OCI-LY1 (cell line): ENCODE data around the gene PPP2R5C.

Experiments
- H2AFZ ChIP-seq: fragments of 200-600 bp; sonication (generic), shearing (Covaris generic); 2 replicates; pipeline ENCODE4 v1.6.0; 2014; ENCODE audit warnings: antibody characterized with exemption, mild to moderate bottlenecking, low read length
- H3F3A ChIP-seq: fragments of 200-600 bp; sonication (generic), shearing (Covaris generic); 2 replicates; pipeline ENCODE4 v1.6.0; 2014; ENCODE audit warnings: mild to moderate bottlenecking, antibody characterized with exemption, low read length, moderate library complexity; ENCODE audit not compliant: insufficient read depth
- H3K27ac ChIP-seq: fragments of 200-600 bp; sonication (generic); 2 replicates; pipeline ENCODE4 v1.5.1; 2014; ENCODE audit warnings: low read length, mixed run types, mild to moderate bottlenecking, low read depth; ENCODE audit not compliant: poor library complexity, severe bottlenecking
- H3K27me3 ChIP-seq: fragments of 200-600 bp; sonication (generic); 2 replicates; pipeline ENCODE4 v1.6.0; 2014; ENCODE audit warnings: antibody characterized with exemption, mild to moderate bottlenecking, low read length, moderate library complexity; ENCODE audit not compliant: insufficient read depth
- H3K36me3 ChIP-seq: fragments of 200-600 bp; sonication (generic); 2 replicates; pipeline ENCODE4 v1.6.1; 2014; ENCODE audit warnings: mild to moderate bottlenecking, antibody characterized with exemption, low read length, moderate library complexity, mixed read lengths; ENCODE audit not compliant: insufficient read depth
- H3K4me1 ChIP-seq: fragments of 200-600 bp; sonication (generic); 2 replicates; pipeline ENCODE4 v1.5.1; 2014; ENCODE audit warnings: mild to moderate bottlenecking, low read length, moderate library complexity; ENCODE audit not compliant: insufficient read depth, severe bottlenecking
- H3K4me2 ChIP-seq: fragments of 200-600 bp; sonication (generic), shearing (Covaris generic); 2 replicates; pipeline ENCODE4 v1.6.1; 2014; ENCODE audit warnings: low read length
- H3K4me3 ChIP-seq: fragments of 200-600 bp; sonication (generic); 2 replicates; pipeline ENCODE4 v1.5.1; 2014; ENCODE audit warnings: low read length, low read depth, mild to moderate bottlenecking, mixed read lengths; ENCODE audit not compliant: poor library complexity, severe bottlenecking
- H3K79me2 ChIP-seq: fragments of 200-600 bp; shearing (Covaris generic); 2 replicates; pipeline ENCODE4 v1.6.1; 2016; ENCODE audit warnings: mixed run types, low read length, mixed read lengths; ENCODE audit not compliant: insufficient read depth
- H3K9ac ChIP-seq: fragments of 200-600 bp; sonication (generic), shearing (Covaris generic); 2 replicates; pipeline ENCODE4 v1.6.1; 2014; ENCODE audit warnings: mild to moderate bottlenecking, low read length, mixed read lengths
- H3K9me2 ChIP-seq: fragments of 200-600 bp; sonication (generic), shearing (Covaris generic); 2 replicates; pipeline ENCODE4 v1.6.1; 2014; ENCODE audit warnings: low read depth, mild to moderate bottlenecking, low read length, mixed read lengths
- H3K9me3 ChIP-seq: fragments of 200-600 bp; shearing (Covaris generic); 2 replicates; pipeline ENCODE4 v1.6.1; 2014; ENCODE audit warnings: low read length, mixed read lengths
- H4K20me1 ChIP-seq: fragments of 200-600 bp; sonication (generic), shearing (Covaris generic); 2 replicates; pipeline ENCODE4 v1.6.0; 2016; ENCODE audit warnings: mild to moderate bottlenecking, low read length; ENCODE audit not compliant: insufficient read depth
- CTCF ChIP-seq: fragments of 200-600 bp; sonication (generic), shearing (Covaris generic); IDR thresholded peaks from 2 replicates; pipeline ENCODE4 v1.5.1; 2017; ENCODE audit warnings: mild to moderate bottlenecking, antibody characterized with exemption, low read length, moderate library complexity, mixed read lengths
- EZH2 ChIP-seq: fragments of 200-600 bp; sonication (generic), shearing (Covaris generic); IDR thresholded peaks from 2 replicates; pipeline ENCODE4 v1.8.0; 2017; ENCODE audit warnings: borderline replicate concordance, mixed run types, mild to moderate bottlenecking, antibody characterized with exemption, low read length, moderate library complexity, mixed read lengths

Gene PPP2R5C

GRCh38 chr14:101719045-101719645 is 42.4 kb upstream of the PPP2R5C start:
- Histone ChIP-seq H4K20me1 (no peaks in the 10 kb centered on the region), H3K36me3 (no peaks in the 10 kb centered on the region; the same call in 1 of the 2 replicates), H2AFZ (no peak overlapping the region), H3K27ac (no peak overlapping the region), H3F3A (no peaks in the 10 kb centered on the region), H3K9ac (no peak overlapping the region), H3K79me2 (no peaks in the 10 kb centered on the region), H3K4me2 (no peak overlapping the region), H3K4me1 (peaks cover 16% of the 10 kb centered on the region), H3K27me3 (peaks cover 7% of the 10 kb centered on the region; the same call in 1 of the 2 replicates), H3K4me3 (no peak overlapping the region), H3K9me3 (no peaks in the 10 kb centered on the region), H3K9me2 (no peaks in the 10 kb centered on the region)
- TF ChIP-seq CTCF: no peak
- TF ChIP-seq EZH2: no peak

- TF ChIP-seq EZH2 (no peak), CTCF (no peak)
- no peaks in the 10 kb centered on the region for H3K9me2 ChIP-seq
- H3F3A ChIP-seq: peaks cover 3% of the 10 kb centered on the region; the same call in 1 of the 2 replicates
- peaks cover 16% of the 10 kb centered on the region for H3K4me1 ChIP-seq
- no peak overlapping the region for H3K4me3 ChIP-seq
- no peaks in the 10 kb centered on the region for H3K79me2 ChIP-seq
- no peaks in the 10 kb centered on the region for H4K20me1 ChIP-seq
- no peak overlapping the region for H3K4me2 ChIP-seq
- no peaks in the 10 kb centered on the region for H3K36me3 ChIP-seq
- H3K9ac ChIP-seq: no peak overlapping the region
- H3K9me3 ChIP-seq: no peaks in the 10 kb centered on the region
- peaks cover 7% of the 10 kb centered on the region; the same call in 1 of the 2 replicates for H3K27me3 ChIP-seq
- no peak overlapping the region for H2AFZ ChIP-seq
- H3K27ac ChIP-seq: no peak overlapping the region
Measured at GRCh38 chr14:101719708-101720107, 41.8 kb upstream of the PPP2R5C start.

GRCh38 chr14:101721111-101721510 is 40.4 kb upstream of the PPP2R5C start:
- H3K9me2 ChIP-seq: no peaks in the 10 kb centered on the region
- H3K9ac ChIP-seq: no peak overlapping the region
- no peak overlapping the region for H2AFZ ChIP-seq
- no peaks in the 10 kb centered on the region for H3K79me2 ChIP-seq
- H3K9me3 ChIP-seq: no peaks in the 10 kb centered on the region
- TF ChIP-seq EZH2 (no peak), CTCF (no peak)
- H3K36me3 ChIP-seq: no peaks in the 10 kb centered on the region
- H3K27ac ChIP-seq: no peak overlapping the region
- H3K4me2 ChIP-seq: no peak overlapping the region
- H3K4me1 ChIP-seq: peaks cover 16% of the 10 kb centered on the region
- H3F3A ChIP-seq: peaks cover 3% of the 10 kb centered on the region; the same call in 1 of the 2 replicates
- peaks cover 7% of the 10 kb centered on the region; the same call in 1 of the 2 replicates for H3K27me3 ChIP-seq
- H4K20me1 ChIP-seq: no peaks in the 10 kb centered on the region
- no peak overlapping the region for H3K4me3 ChIP-seq
